ENCODE results near the gene SERHL2. TPM values are rescaled to one million over a fixed set of nuclear protein-coding genes. Genes with fewer than 3 reads are reported as not detected.

Gene SERHL2
- total RNA-seq, 1 experiment from 2014 or later: 1.1 TPM

DNA sequence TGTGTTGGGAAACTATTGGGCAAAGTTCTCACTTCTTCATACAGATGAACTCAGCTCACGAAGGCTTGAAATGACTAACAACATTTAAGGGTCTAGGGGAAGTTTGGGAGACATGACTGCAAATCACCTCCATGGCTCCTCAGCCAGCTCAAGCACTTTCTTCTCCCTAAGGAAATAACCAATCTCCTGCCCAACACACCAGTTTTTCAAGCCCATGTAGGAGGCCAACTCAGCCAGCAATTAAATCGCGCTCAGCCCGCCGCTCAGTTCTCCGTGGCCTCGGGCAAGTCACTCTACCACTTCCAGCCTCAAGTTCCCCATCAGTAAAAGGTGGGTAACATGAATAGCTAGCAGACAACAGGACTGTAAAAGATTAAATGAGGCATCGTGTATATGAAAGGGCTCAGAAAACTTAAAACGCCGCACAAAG is 60.1 kb downstream of the SERHL2 start (continued):
- TF ChIP-seq ZBTB21 (CRISPR knock-in tag; IDR thresholded peaks at IDR 0.05; ENCODE audit: borderline replicate concordance) (no peak), TEAD1 (CRISPR knock-in tag; IDR thresholded peaks at IDR 0.05) (no peak), ZNF317 (CRISPR knock-in tag; IDR thresholded peaks at IDR 0.05; ENCODE audit: borderline replicate concordance, low read depth) (no peak)

DNA sequence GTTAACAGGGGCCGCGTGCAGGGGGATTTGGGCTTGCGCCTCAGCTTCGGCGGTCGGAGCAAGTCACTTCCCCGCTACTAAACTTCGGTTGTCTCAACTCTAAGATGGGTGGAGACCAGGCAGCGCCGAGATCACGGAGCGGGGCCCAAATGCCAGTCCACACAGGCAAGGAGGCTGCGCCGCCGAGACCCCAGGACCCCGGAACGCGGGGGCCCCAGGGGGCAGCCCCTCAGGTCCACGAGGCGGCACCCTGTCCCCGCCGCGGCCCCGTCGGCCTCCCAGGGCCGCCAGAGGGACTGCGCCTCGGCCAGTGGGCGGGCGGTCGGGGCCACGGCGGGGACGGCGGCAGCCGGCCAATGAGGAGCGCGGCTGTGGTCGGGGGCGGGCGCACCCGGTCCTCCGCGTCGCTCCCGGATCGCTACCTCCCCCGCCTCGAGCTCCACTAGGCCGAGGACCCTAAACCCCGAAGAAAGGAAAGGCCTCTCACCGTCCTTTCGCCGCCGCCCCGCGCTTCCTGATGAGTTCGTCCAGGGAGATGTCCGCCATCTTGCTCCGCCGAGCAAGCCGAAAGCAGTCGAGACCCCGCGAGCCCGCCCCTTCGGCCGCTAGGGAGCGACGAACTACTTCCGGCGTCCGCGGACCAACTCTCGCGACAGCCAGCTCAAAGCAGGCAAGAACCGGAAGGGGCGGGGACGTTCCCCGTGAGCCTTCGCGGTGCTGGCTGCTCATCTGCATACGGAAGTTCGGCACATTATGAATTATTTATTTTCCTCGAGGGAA is 60.7 kb downstream of the SERHL2 start, which contains the start of gene POLDIP3:
TSS of gene POLDIP3 (minus strand) at position 572 of the 780 bp plus-strand sequence. CDS start at position 546, 26 bp downstream.
- Mint-ChIP-seq H3K27me3 (ENCODE audit: low read depth) (no peaks in the 10 kb centered on the region), H3K4me1 (peaks cover 38% of the 10 kb centered on the region), H3K36me3 (peaks cover 23% of the 10 kb centered on the region), H3K4me3 (peak within 1 kb of the TSS; percentile 97), H3K9me3 (no peaks in the 10 kb centered on the region), H3K27ac (peak within 1 kb of the TSS; percentile 100)
- CTCF ChIA-PET: interaction anchor here (0.6 to 3.0 kb wide), 7 partner anchors 9 to 573 kb away, joined by 3 to 7 read pairs (median 5); partner anchors contain the start of gene CYB5R3
- POLR2A ChIA-PET: interaction anchor here (0.5 to 1.5 kb wide), 5 partner anchors 41 to 408 kb away, joined by 3 to 5 read pairs (median 3); no protein-coding TSS in a partner anchor
- DNase-seq (ENCODE audit: low spot score) (peak; percentile 99), ATAC-seq (peak; percentile 50)
- TF ChIP-seq TCF7 (CRISPR knock-in tag; IDR thresholded peaks at IDR 0.05; ENCODE audit: low read depth): no peak
- TF ChIP-seq, protein P1, sequence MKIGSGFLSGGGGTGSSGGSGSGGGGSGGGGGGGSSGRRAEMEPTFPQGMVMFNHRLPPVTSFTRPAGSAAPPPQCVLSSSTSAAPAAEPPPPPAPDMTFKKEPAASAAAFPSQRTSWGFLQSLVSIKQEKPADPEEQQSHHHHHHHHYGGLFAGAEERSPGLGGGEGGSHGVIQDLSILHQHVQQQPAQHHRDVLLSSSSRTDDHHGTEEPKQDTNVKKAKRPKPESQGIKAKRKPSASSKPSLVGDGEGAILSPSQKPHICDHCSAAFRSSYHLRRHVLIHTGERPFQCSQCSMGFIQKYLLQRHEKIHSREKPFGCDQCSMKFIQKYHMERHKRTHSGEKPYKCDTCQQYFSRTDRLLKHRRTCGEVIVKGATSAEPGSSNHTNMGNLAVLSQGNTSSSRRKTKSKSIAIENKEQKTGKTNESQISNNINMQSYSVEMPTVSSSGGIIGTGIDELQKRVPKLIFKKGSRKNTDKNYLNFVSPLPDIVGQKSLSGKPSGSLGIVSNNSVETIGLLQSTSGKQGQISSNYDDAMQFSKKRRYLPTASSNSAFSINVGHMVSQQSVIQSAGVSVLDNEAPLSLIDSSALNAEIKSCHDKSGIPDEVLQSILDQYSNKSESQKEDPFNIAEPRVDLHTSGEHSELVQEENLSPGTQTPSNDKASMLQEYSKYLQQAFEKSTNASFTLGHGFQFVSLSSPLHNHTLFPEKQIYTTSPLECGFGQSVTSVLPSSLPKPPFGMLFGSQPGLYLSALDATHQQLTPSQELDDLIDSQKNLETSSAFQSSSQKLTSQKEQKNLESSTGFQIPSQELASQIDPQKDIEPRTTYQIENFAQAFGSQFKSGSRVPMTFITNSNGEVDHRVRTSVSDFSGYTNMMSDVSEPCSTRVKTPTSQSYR (CRISPR knock-in tag; IDR thresholded peaks at IDR 0.05): no peak
- no peak for TF ChIP-seq CREM (CRISPR knock-in tag; IDR thresholded peaks at IDR 0.05)
- TF ChIP-seq HMGA2 (CRISPR knock-in tag; IDR thresholded peaks at IDR 0.05): 0 out of 2 replicates have a peak, but pooled peaks have one; percentile 9
- TF ChIP-seq SMAD4 (CRISPR knock-in tag; IDR thresholded peaks at IDR 0.05): no peak
- no peak for TF ChIP-seq JAZF1 (CRISPR knock-in tag; IDR thresholded peaks at IDR 0.05)
- TF ChIP-seq, protein P2, sequence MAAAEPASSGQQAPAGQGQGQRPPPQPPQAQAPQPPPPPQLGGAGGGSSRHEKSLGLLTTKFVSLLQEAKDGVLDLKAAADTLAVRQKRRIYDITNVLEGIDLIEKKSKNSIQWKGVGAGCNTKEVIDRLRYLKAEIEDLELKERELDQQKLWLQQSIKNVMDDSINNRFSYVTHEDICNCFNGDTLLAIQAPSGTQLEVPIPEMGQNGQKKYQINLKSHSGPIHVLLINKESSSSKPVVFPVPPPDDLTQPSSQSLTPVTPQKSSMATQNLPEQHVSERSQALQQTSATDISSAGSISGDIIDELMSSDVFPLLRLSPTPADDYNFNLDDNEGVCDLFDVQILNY (CRISPR knock-in tag; IDR thresholded peaks at IDR 0.05): no peak
- TF ChIP-seq, protein P3, sequence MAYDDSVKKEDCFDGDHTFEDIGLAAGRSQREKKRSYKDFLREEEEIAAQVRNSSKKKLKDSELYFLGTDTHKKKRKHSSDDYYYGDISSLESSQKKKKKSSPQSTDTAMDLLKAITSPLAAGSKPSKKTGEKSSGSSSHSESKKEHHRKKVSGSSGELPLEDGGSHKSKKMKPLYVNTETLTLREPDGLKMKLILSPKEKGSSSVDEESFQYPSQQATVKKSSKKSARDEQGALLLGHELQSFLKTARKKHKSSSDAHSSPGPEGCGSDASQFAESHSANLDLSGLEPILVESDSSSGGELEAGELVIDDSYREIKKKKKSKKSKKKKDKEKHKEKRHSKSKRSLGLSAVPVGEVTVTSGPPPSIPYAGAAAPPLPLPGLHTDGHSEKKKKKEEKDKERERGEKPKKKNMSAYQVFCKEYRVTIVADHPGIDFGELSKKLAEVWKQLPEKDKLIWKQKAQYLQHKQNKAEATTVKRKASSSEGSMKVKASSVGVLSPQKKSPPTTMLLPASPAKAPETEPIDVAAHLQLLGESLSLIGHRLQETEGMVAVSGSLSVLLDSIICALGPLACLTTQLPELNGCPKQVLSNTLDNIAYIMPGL (CRISPR knock-in tag; IDR thresholded peaks at IDR 0.05): peak; percentile 56
- TF ChIP-seq PRRX2 (CRISPR knock-in tag; IDR thresholded peaks at IDR 0.05): no peak
- TF ChIP-seq, protein P4, sequence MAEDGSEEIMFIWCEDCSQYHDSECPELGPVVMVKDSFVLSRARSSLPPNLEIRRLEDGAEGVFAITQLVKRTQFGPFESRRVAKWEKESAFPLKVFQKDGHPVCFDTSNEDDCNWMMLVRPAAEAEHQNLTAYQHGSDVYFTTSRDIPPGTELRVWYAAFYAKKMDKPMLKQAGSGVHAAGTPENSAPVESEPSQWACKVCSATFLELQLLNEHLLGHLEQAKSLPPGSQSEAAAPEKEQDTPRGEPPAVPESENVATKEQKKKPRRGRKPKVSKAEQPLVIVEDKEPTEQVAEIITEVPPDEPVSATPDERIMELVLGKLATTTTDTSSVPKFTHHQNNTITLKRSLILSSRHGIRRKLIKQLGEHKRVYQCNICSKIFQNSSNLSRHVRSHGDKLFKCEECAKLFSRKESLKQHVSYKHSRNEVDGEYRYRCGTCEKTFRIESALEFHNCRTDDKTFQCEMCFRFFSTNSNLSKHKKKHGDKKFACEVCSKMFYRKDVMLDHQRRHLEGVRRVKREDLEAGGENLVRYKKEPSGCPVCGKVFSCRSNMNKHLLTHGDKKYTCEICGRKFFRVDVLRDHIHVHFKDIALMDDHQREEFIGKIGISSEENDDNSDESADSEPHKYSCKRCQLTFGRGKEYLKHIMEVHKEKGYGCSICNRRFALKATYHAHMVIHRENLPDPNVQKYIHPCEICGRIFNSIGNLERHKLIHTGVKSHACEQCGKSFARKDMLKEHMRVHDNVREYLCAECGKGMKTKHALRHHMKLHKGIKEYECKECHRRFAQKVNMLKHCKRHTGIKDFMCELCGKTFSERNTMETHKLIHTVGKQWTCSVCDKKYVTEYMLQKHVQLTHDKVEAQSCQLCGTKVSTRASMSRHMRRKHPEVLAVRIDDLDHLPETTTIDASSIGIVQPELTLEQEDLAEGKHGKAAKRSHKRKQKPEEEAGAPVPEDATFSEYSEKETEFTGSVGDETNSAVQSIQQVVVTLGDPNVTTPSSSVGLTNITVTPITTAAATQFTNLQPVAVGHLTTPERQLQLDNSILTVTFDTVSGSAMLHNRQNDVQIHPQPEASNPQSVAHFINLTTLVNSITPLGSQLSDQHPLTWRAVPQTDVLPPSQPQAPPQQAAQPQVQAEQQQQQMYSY (CRISPR knock-in tag; IDR thresholded peaks at IDR 0.05): no peak
- TF ChIP-seq ZBTB21 (CRISPR knock-in tag; IDR thresholded peaks at IDR 0.05; ENCODE audit: borderline replicate concordance): no peak
- TF ChIP-seq, protein P5, sequence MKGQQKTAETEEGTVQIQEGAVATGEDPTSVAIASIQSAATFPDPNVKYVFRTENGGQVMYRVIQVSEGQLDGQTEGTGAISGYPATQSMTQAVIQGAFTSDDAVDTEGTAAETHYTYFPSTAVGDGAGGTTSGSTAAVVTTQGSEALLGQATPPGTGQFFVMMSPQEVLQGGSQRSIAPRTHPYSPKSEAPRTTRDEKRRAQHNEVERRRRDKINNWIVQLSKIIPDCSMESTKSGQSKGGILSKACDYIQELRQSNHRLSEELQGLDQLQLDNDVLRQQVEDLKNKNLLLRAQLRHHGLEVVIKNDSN (CRISPR knock-in tag; IDR thresholded peaks at IDR 0.05): no peak
- TF ChIP-seq, protein P6, sequence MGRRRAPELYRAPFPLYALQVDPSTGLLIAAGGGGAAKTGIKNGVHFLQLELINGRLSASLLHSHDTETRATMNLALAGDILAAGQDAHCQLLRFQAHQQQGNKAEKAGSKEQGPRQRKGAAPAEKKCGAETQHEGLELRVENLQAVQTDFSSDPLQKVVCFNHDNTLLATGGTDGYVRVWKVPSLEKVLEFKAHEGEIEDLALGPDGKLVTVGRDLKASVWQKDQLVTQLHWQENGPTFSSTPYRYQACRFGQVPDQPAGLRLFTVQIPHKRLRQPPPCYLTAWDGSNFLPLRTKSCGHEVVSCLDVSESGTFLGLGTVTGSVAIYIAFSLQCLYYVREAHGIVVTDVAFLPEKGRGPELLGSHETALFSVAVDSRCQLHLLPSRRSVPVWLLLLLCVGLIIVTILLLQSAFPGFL (CRISPR knock-in tag; IDR thresholded peaks at IDR 0.05; ENCODE audit: borderline replicate concordance): no peak
- TF ChIP-seq NFE2L1 (CRISPR knock-in tag; IDR thresholded peaks at IDR 0.05): no peak
- no peak for TF ChIP-seq TEAD1 (CRISPR knock-in tag; IDR thresholded peaks at IDR 0.05)
- TF ChIP-seq, protein P7, sequence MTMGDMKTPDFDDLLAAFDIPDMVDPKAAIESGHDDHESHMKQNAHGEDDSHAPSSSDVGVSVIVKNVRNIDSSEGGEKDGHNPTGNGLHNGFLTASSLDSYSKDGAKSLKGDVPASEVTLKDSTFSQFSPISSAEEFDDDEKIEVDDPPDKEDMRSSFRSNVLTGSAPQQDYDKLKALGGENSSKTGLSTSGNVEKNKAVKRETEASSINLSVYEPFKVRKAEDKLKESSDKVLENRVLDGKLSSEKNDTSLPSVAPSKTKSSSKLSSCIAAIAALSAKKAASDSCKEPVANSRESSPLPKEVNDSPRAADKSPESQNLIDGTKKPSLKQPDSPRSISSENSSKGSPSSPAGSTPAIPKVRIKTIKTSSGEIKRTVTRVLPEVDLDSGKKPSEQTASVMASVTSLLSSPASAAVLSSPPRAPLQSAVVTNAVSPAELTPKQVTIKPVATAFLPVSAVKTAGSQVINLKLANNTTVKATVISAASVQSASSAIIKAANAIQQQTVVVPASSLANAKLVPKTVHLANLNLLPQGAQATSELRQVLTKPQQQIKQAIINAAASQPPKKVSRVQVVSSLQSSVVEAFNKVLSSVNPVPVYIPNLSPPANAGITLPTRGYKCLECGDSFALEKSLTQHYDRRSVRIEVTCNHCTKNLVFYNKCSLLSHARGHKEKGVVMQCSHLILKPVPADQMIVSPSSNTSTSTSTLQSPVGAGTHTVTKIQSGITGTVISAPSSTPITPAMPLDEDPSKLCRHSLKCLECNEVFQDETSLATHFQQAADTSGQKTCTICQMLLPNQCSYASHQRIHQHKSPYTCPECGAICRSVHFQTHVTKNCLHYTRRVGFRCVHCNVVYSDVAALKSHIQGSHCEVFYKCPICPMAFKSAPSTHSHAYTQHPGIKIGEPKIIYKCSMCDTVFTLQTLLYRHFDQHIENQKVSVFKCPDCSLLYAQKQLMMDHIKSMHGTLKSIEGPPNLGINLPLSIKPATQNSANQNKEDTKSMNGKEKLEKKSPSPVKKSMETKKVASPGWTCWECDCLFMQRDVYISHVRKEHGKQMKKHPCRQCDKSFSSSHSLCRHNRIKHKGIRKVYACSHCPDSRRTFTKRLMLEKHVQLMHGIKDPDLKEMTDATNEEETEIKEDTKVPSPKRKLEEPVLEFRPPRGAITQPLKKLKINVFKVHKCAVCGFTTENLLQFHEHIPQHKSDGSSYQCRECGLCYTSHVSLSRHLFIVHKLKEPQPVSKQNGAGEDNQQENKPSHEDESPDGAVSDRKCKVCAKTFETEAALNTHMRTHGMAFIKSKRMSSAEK (CRISPR knock-in tag; IDR thresholded peaks at IDR 0.05; ENCODE audit: borderline replicate concordance): no peak
- TF ChIP-seq GTF2I (CRISPR knock-in tag; conservative IDR thresholded peaks at IDR 0.05): no peak
- peak; percentile 11; the same call in 1 of the 2 replicates for TF ChIP-seq GABPB1 (CRISPR knock-in tag; IDR thresholded peaks at IDR 0.05)
